HFF-Myc (cell line): Measurements from ENCODE around the gene KCNAB2.

ENCODE experiments used
- DNase-seq: peaks from one replicate; pipeline ENCODE4 v3.0.0-alpha.2; 2011; ENCODE audit warnings: low read depth; ENCODE audit errors: extremely low read depth
- H3K4me3 ChIP-seq: replicated peaks from 2 replicates; pipeline ENCODE4 v1.5.1; 2011; ENCODE audit warnings: low read depth, mild to moderate bottlenecking, control low read depth, low read length
- TF ChIP-seq, protein P1 (sequence below): IDR thresholded peaks from 2 replicates; pipeline ENCODE4 v1.5.1; 2012; ENCODE audit warnings: mild to moderate bottlenecking, low read depth, low read length, control low read depth; ENCODE audit errors: missing control alignments

Gene KCNAB2

DNA sequence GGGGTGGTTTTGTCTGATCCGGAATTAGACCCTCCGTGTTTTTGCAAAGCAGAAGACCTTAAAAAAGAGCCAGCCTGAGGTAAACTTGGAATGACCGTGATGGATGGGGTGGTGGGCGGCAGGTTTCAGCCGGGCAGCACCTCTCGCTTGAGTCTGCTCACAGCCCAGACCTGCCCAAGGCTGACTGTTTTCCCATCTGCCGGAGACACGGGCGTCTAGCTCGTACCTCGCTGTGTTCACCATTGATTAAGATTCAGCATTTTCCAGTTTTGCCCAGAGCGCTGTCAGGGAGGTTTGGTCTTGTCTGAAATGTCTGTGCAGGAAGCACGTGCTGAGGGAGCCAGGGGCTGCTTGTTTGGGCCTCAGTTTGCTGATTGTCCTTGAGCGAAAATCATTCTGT is 591 bp downstream of the KCNAB2 start:
- no peak for DNase-seq
- H3K4me3 ChIP-seq = no peak overlapping the region
- TF ChIP-seq, protein P1, sequence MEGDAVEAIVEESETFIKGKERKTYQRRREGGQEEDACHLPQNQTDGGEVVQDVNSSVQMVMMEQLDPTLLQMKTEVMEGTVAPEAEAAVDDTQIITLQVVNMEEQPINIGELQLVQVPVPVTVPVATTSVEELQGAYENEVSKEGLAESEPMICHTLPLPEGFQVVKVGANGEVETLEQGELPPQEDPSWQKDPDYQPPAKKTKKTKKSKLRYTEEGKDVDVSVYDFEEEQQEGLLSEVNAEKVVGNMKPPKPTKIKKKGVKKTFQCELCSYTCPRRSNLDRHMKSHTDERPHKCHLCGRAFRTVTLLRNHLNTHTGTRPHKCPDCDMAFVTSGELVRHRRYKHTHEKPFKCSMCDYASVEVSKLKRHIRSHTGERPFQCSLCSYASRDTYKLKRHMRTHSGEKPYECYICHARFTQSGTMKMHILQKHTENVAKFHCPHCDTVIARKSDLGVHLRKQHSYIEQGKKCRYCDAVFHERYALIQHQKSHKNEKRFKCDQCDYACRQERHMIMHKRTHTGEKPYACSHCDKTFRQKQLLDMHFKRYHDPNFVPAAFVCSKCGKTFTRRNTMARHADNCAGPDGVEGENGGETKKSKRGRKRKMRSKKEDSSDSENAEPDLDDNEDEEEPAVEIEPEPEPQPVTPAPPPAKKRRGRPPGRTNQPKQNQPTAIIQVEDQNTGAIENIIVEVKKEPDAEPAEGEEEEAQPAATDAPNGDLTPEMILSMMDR = no peak

DNA sequence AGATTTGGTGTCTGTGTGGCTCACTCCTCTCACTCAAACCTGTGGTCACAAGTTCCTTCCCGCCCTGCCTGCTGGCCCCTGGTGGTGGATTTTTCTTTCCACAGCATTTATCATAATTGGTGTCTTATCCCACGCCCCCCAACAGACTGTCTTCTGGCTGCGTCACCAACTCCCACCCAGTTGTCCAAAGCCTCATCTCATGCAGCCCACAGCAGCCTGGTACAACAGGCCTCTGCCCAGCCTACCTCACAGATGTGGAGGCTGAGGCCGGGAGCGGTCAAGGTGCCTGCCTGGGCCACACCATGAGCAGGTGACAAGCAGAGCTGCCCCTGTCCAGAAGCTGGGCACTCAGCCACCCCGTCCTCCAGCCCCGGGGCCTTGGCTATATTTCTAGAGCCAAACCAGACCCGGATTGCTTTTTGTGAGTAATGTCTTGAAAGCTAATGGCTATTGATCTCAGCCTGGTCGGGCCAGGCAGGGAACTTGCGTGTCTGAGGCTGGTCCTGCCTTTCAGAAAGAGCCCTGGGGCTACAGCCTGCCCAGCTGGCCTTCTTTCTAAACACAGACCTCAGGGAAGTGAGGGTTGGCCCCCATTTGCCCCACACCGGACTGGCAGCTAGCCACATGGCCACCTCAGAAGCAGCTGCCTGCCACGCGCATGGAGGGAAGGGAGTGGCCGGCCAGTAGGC is 2.6 kb downstream of the KCNAB2 start:
- no peak for DNase-seq
- TF ChIP-seq, protein P1 = no peak
- no peak overlapping the region for H3K4me3 ChIP-seq

GRCh38 chr1:6049419-6049818 is 3.7 kb downstream of the KCNAB2 start:
- H3K4me3 ChIP-seq = no peak overlapping the region
- TF ChIP-seq, protein P1 = no peak
- DNase-seq = no peak

DNA sequence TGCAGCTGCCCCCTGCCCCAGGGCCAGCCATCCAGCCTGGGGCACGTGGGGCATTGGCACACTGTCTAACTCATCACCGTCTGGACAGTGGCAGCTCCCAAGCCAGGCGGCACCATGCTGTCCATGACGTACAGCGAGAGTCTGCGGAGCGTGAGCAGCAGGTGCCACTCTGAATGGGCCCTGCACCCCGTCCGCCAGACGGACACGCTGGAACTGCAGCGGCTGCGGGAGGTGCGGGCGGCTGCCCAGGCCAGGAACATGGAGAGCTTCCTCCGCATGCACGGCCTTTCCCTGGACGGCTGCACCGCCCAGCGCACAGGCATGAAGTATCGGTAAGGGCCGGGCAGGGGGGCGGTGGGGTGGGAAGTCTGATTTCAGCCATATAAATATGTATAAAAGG is 5.7 kb downstream of the KCNAB2 start:
- no peak for DNase-seq
- no peak overlapping the region for H3K4me3 ChIP-seq
- TF ChIP-seq, protein P1 = no peak

DNA sequence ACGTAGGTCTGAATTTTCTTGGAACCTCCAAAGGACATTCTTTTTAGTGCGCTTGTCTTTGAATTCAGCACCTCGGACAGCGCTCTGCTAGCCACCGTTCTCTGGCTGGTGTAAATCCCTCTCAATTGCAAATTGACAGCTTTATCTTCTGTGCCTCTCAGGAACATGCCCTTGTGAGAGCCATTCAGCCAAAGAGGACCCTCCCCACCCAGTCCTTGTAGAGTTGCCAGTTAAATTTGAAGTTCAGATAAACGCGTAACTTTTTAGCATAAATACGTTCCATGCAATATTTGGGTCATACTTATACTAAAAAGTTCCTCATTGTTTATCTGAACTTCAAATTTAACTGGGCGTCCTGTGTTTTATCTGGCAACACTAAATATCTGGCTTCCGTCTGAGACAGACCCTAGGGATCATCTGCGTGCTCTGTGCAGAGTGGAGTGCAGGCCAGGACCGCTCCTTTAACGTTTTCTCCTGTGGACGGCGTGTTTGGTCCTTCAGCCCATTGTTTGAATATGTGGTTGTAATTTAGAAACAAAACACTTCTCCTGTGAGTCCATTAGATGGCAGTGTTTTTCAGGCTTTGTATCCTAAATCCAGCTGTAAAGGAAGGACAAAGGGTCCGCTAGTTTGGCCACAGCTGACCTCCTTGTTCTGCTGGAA is 7.0 kb downstream of the KCNAB2 start:
- TF ChIP-seq, protein P1 = peak; percentile 49
- peak; percentile 33 for DNase-seq
- no peak overlapping the region for H3K4me3 ChIP-seq

- H3K4me3 ChIP-seq = no peak overlapping the region
- DNase-seq = no peak
- TF ChIP-seq, protein P1 = no peak
These were observed 7.5 kb downstream of the KCNAB2 start for GRCh38 chr1:6053206-6053546.
